Measurements from ENCODE around the gene ACOX1.
"Not testable (repeated sequence)": the region's sequence is repeated elsewhere in the genome, so short reads cannot be mapped to it uniquely, and the experiment has no call there.

The ACOX1 gene

DNA sequence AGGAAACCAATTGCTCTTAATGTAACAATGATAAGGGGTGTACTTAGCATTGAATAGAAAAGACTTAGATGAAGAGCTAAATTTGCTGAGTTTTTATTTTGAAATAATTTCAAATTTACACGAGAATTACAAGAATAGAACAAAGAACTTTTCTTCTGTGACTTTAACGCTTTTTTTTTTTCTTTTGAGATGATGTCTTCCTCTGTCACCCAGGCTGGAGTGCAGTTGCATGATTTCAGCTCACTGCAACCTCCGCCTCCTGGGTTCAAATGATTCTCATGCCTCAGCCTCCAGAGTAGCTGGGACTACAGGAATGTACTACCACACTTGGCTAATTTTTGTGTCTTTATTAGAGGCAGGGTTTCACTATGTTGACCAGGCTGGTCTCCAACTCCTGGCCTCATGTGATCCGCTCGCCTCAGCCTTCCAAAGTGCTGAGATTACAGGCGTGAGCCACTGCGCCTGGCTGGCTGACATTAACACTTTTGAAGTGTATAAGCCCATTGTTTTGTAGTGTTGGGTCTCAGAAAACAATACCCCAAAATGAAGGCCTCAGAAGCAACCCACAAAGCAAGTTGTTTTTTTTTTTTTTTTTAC, 2.2 kb upstream of the ACOX1 start:
- H3K36me3 ChIP-seq (ENCODE audit: control insufficient read depth in 1 of 2, insufficient read depth in 2 of 2, low read length in 2 of 2) = no peaks in the 10 kb centered on the region
- no peak overlapping the region for H3K27ac ChIP-seq (ENCODE audit: low read depth, low read length)
- no peak overlapping the region for H3K4me3 ChIP-seq (ENCODE audit: low read depth in 1 of 2, low read length in 2 of 2)
- no peaks in the 10 kb centered on the region for H3K9me3 ChIP-seq (ENCODE audit: control insufficient read depth in 1 of 2, low read length in 2 of 2)
- no peaks in the 10 kb centered on the region for H3K27me3 ChIP-seq (ENCODE audit: control insufficient read depth in 1 of 2, insufficient read depth in 2 of 2, low read length in 2 of 2)
- no peak overlapping the region for H3K9ac ChIP-seq (ENCODE audit: low read depth in 1 of 2, low read length in 2 of 2)
- H3K4me1 ChIP-seq (ENCODE audit: control insufficient read depth in 1 of 2, insufficient read depth in 2 of 2, low read length in 2 of 2) = peaks cover 17 to 19% of the 10 kb centered on the region in 2 donors

DNA sequence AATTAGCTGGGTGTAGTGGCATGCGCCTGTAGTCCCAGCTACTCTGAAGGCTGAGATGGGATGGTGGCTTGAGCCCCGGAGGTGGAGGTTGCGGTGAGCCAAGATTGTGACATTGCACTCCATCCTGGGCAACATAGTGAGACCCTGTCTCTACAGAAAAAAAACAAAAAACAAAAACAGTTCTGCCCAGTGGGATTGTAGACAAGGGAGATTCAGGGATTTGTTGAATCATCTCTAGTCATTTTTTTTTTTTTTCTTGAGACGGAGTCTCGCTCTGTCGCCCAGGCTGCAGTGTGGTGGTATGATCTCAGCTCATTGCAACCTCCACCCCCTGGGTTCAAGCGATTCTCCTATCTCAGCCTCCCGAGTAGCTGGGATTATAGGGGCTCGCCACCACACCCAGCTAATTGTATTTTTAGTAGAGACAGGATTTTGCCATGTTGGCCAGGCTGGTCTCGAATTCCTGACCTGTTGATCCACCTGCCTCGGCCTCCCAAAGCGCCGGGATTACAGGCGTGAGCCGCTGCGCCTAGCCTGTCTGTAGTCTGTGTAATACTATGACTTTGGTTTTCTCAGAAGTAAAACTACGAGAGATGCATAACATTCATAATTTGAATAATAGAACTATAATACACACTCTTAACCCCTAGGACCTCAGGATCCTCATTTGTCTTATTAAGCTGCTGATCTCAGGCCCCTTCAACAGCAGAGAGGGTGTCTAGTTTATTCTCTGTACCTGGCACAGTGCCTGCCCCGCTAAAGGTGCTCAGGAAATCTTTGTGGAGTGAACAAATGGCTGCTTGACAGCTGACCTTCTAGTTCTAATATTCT, 1.4 kb upstream of the ACOX1 start:
- H3K9ac ChIP-seq (ENCODE audit: low read depth in 1 of 2, low read length in 2 of 2) = peak overlapping the region; percentile 97 to 99
- H3K9me3 ChIP-seq (ENCODE audit: control insufficient read depth in 1 of 2, low read length in 2 of 2) = no peaks in the 10 kb centered on the region
- no peaks in the 10 kb centered on the region for H3K36me3 ChIP-seq (ENCODE audit: control insufficient read depth in 1 of 2, insufficient read depth in 2 of 2, low read length in 2 of 2)
- peak overlapping the region; percentile 77 to 83 for H3K4me3 ChIP-seq (ENCODE audit: low read depth in 1 of 2, low read length in 2 of 2)
- peaks cover 17 to 19% of the 10 kb centered on the region in 2 donors for H3K4me1 ChIP-seq (ENCODE audit: control insufficient read depth in 1 of 2, insufficient read depth in 2 of 2, low read length in 2 of 2)
- peak overlapping the region; percentile 98 for H3K27ac ChIP-seq (ENCODE audit: low read depth, low read length)
- H3K27me3 ChIP-seq (ENCODE audit: control insufficient read depth in 1 of 2, insufficient read depth in 2 of 2, low read length in 2 of 2) = no peaks in the 10 kb centered on the region

DNA sequence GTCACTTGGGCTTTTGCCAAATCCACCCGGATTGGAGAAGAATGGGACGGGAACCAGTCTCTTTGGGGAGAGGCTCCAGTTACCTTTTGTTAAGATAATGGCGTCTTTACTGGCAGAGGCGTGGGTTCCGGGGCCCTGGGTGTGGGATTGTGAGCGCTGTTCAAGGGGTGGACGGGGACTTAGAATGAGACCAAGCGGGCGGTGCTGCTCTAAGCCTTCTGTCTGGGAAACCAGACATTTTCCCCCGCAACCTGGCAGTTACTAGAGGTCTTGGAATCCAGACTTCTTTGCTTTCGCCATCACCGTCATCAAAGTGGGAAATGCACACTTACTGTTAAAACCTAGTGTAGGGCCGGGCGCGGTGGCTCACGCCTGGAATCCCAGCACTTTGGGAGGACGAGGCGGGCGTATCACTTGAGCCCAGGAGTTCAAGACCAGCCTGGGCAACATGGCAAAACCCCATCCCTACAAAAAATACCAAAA, 780 bp upstream of the ACOX1 start:
- Histone ChIP-seq H3K4me1 (ENCODE audit: control insufficient read depth in 1 of 2, insufficient read depth in 2 of 2, low read length in 2 of 2) (peaks cover 17 to 19% of the 10 kb centered on the region in 2 donors), H3K27me3 (ENCODE audit: control insufficient read depth in 1 of 2, insufficient read depth in 2 of 2, low read length in 2 of 2) (no peaks in the 10 kb centered on the region), H3K9ac (ENCODE audit: low read depth in 1 of 2, low read length in 2 of 2) (peak overlapping the region; percentile 97 to 99), H3K9me3 (ENCODE audit: control insufficient read depth in 1 of 2, low read length in 2 of 2) (no peaks in the 10 kb centered on the region), H3K36me3 (ENCODE audit: control insufficient read depth in 1 of 2, insufficient read depth in 2 of 2, low read length in 2 of 2) (no peaks in the 10 kb centered on the region), H3K27ac (ENCODE audit: low read depth, low read length) (peak overlapping the region; percentile 98), H3K4me3 (ENCODE audit: low read depth in 1 of 2, low read length in 2 of 2) (peak overlapping the region; percentile 77 to 83)

DNA sequence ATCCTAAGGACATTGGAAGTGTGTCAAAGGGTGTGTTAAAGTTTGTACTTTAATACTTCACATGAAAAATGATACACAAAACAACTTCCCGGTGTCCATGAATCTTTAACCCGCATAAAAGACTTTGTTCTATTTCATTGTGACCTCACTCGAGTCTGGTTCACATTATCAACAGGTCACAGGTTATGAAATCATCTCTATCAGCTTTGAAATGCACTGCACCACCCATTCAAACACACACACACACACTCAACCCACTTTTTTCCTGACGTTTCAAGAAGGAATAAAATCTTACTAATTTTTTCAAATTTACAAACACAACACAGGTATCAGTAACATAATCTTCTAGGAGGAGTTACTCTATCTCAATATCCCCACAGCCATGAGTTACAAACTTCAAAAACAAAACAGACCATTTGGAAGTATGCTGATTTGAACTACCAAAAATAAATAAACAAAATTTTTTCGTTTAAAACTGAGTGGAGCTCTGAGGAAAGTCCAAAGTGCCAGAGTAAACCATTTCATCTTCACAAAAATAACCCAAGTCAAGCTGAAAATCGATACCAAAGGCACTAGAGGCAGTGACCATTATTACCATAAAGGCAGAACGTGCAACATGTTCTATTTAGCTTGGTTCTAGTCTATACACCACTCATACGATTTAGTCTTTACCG, 2.7 kb downstream of the ACOX1 start:
- Histone ChIP-seq H3K4me3 (ENCODE audit: low read depth in 1 of 2, low read length in 2 of 2) (peak overlapping the region; percentile 47 to 65), H3K9ac (ENCODE audit: low read depth in 1 of 2, low read length in 2 of 2) (peak overlapping the region in 1 of 2 donors; percentile 52), H3K27me3 (ENCODE audit: control insufficient read depth in 1 of 2, insufficient read depth in 2 of 2, low read length in 2 of 2) (no peaks in the 10 kb centered on the region), H3K4me1 (ENCODE audit: control insufficient read depth in 1 of 2, insufficient read depth in 2 of 2, low read length in 2 of 2) (peaks cover 11 to 13% of the 10 kb centered on the region in 2 donors), H3K36me3 (ENCODE audit: control insufficient read depth in 1 of 2, insufficient read depth in 2 of 2, low read length in 2 of 2) (peaks cover 13 to 21% of the 10 kb centered on the region in 2 donors), H3K27ac (ENCODE audit: low read depth, low read length) (peak overlapping the region; percentile 74), H3K9me3 (ENCODE audit: control insufficient read depth in 1 of 2, low read length in 2 of 2) (no peaks in the 10 kb centered on the region)

DNA sequence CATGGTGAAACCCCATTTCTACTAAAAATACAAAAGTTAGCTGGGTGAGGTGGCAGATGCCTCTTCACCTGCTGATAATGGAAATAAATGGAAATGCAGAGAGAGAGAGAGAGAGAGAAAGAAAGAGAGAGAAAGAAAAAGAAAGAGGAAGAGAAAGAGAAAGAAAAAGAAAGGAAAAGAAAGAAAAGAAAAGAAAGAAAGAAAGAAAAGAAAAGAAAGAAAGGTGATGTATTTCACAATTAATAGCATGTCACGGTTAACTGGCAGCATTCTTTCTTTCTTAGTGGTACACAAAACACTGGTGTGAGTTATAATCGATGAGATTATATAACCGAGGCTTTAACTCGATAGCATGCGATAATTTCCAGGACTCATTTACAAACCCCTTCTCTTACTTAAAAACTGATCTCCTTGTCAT, 3.2 kb downstream of the ACOX1 start:
- Histone ChIP-seq H3K4me3 (ENCODE audit: low read depth in 1 of 2, low read length in 2 of 2) (peak overlapping the region; percentile 14 to 26), H3K36me3 (ENCODE audit: control insufficient read depth in 1 of 2, insufficient read depth in 2 of 2, low read length in 2 of 2) (peaks cover 13 to 21% of the 10 kb centered on the region in 2 donors), H3K9ac (ENCODE audit: low read depth in 1 of 2, low read length in 2 of 2) (peak overlapping the region; percentile 36 to 52), H3K9me3 (ENCODE audit: control insufficient read depth in 1 of 2, low read length in 2 of 2) (no peaks in the 10 kb centered on the region), H3K27ac (ENCODE audit: low read depth, low read length) (no peak overlapping the region), H3K4me1 (ENCODE audit: control insufficient read depth in 1 of 2, insufficient read depth in 2 of 2, low read length in 2 of 2) (peaks cover 8 to 11% of the 10 kb centered on the region in 2 donors), H3K27me3 (ENCODE audit: control insufficient read depth in 1 of 2, insufficient read depth in 2 of 2, low read length in 2 of 2) (no peaks in the 10 kb centered on the region)

DNA sequence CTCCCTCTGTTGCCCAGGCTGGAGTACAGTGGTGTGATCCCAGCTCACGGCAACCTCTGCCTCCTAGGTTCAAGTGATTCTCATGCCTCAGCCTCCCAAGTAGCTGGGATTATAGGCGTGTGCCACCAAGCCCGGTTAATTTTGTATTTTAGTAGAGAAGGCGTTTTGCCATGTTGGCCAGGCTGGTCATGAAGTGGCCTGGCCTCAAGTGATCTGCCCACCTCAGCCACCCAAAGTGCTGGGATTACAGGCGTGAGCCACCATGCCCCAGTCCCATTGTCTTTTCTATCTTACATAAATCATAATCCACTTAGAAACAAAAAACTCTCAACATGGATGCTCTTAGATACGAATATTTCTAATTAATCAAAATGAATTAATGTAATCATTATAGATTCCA, 3.8 kb downstream of the ACOX1 start:
- H3K9me3 ChIP-seq (ENCODE audit: control insufficient read depth in 1 of 2, low read length in 2 of 2); H3K27me3 ChIP-seq (ENCODE audit: control insufficient read depth in 1 of 2, insufficient read depth in 2 of 2, low read length in 2 of 2); H3K27ac ChIP-seq (ENCODE audit: low read depth, low read length): not testable (repeated sequence)
- peak overlapping the region in 1 of 2 donors; percentile 26 for H3K4me3 ChIP-seq (ENCODE audit: low read depth in 1 of 2, low read length in 2 of 2)
- peaks cover 13 to 26% of the 10 kb centered on the region in 2 donors for H3K36me3 ChIP-seq (ENCODE audit: control insufficient read depth in 1 of 2, insufficient read depth in 2 of 2, low read length in 2 of 2)
- peaks cover 4 to 12% of the 10 kb centered on the region in 2 donors for H3K4me1 ChIP-seq (ENCODE audit: control insufficient read depth in 1 of 2, insufficient read depth in 2 of 2, low read length in 2 of 2)
- H3K9ac ChIP-seq (ENCODE audit: low read depth in 1 of 2, low read length in 2 of 2) = peak overlapping the region in 1 of 2 donors; percentile 52

DNA sequence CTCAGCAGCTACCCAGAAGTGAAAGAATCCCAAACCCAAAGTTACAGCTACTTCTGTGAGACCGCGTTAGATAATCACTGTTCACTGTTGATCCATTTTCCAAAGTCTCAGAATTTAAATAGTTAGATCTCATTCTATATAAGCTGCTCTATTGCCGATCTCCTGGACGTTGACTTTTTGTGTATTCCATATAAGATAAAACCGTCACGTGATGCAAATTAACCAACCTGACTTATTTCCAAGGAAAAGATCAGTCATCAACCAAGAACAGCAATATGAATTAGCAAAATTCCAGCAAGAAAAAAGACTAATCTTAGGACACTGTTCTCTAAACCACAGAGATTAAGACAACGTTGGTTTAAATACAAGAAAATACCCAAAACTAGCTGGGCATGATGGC, 8.3 kb downstream of the ACOX1 start:
- Histone ChIP-seq H3K36me3 (ENCODE audit: control insufficient read depth in 1 of 2, insufficient read depth in 2 of 2, low read length in 2 of 2) (peaks cover 13 to 36% of the 10 kb centered on the region in 2 donors), H3K27ac (ENCODE audit: low read depth, low read length) (no peak overlapping the region), H3K4me3 (ENCODE audit: low read depth in 1 of 2, low read length in 2 of 2) (no peak overlapping the region), H3K27me3 (ENCODE audit: control insufficient read depth in 1 of 2, insufficient read depth in 2 of 2, low read length in 2 of 2) (no peaks in the 10 kb centered on the region), H3K9ac (ENCODE audit: low read depth in 1 of 2, low read length in 2 of 2) (no peak overlapping the region), H3K9me3 (ENCODE audit: control insufficient read depth in 1 of 2, low read length in 2 of 2) (no peaks in the 10 kb centered on the region), H3K4me1 (ENCODE audit: control insufficient read depth in 1 of 2, insufficient read depth in 2 of 2, low read length in 2 of 2) (peaks cover 4 to 9% of the 10 kb centered on the region in 2 donors)

DNA sequence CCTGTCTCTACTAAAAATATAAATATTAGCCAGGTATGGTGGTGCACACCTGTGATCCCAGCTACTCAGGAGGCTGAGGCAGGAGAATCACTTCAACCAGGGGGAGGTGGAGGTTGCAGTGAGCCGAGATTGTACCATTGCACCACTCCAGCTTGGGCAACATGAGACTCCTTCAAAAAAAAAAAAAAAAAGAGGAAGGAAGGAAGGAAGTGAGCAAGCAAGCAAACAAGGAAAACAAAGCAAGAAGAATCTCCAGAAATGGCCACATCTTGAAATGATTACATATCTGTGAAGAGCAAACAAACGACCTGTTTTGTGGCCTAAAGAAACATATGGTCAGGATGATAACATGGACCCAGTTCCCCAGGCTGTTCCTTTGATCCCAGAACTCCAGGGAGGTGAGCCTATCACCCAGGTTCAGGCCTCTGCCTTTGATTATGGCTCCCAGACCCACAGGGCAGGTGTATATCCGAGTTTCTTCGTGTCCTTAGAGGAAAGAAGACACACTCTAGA, 8.9 kb downstream of the ACOX1 start:
- Histone ChIP-seq H3K27me3 (ENCODE audit: control insufficient read depth in 1 of 2, insufficient read depth in 2 of 2, low read length in 2 of 2) (no peaks in the 10 kb centered on the region), H3K36me3 (ENCODE audit: control insufficient read depth in 1 of 2, insufficient read depth in 2 of 2, low read length in 2 of 2) (peaks cover 13 to 36% of the 10 kb centered on the region in 2 donors), H3K9ac (ENCODE audit: low read depth in 1 of 2, low read length in 2 of 2) (no peak overlapping the region), H3K4me1 (ENCODE audit: control insufficient read depth in 1 of 2, insufficient read depth in 2 of 2, low read length in 2 of 2) (peaks cover 4 to 9% of the 10 kb centered on the region in 2 donors), H3K9me3 (ENCODE audit: control insufficient read depth in 1 of 2, low read length in 2 of 2) (no peaks in the 10 kb centered on the region), H3K4me3 (ENCODE audit: low read depth in 1 of 2, low read length in 2 of 2) (no peak overlapping the region), H3K27ac (ENCODE audit: low read depth, low read length) (no peak overlapping the region)

DNA sequence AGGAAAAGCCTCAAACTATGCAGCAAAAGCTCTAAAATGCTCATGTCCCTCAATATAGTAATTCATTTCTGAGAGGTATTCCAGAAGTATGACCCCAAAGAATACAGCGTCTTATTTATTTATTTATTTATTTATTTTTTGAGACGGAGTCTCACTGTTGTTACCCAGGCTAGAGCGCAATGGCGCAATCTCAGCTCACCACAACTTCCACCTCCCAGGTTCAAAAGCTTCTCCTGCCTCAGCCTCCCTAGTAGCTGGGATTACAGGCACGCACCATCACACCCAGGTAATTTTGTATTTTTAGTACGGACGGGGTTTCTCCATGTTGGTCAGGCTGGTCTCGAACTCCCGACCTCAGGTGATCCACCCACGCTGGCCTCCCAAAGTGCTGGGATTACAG, 9.9 kb downstream of the ACOX1 start:
- not testable (repeated sequence) for H3K4me1 ChIP-seq (ENCODE audit: control insufficient read depth in 1 of 2, insufficient read depth in 2 of 2, low read length in 2 of 2); H3K4me3 ChIP-seq (ENCODE audit: low read depth in 1 of 2, low read length in 2 of 2); H3K9me3 ChIP-seq (ENCODE audit: control insufficient read depth in 1 of 2, low read length in 2 of 2); H3K9ac ChIP-seq (ENCODE audit: low read depth in 1 of 2, low read length in 2 of 2); H3K27ac ChIP-seq (ENCODE audit: low read depth, low read length); H3K27me3 ChIP-seq (ENCODE audit: control insufficient read depth in 1 of 2, insufficient read depth in 2 of 2, low read length in 2 of 2)
- peaks cover 11 to 33% of the 10 kb centered on the region in 2 donors for H3K36me3 ChIP-seq (ENCODE audit: control insufficient read depth in 1 of 2, insufficient read depth in 2 of 2, low read length in 2 of 2)
